Skeletal muscle tissue (tissue), 4 donors: ENCODE measurements around the gene GPRC5C. TPM values are rescaled to one million over a fixed set of nuclear protein-coding genes. Genes with fewer than 3 reads are reported as not detected.

Experiments used
- H3K27ac ChIP-seq: one replicate; pipeline ENCODE4 v1.7.0; 2013; ENCODE audit warnings: mild to moderate bottlenecking, low read depth, low read length, inconsistent platforms
- H3K27me3 ChIP-seq, 3 donors: one replicate each; pipeline ENCODE4 v1.7.0; 2013; ENCODE audit warnings: low read length in 3 of 3; ENCODE audit not compliant: control insufficient read depth in 3 of 3, insufficient read depth in 3 of 3
- H3K36me3 ChIP-seq, 3 donors: one replicate each; pipeline ENCODE4 v1.7.0; 2013; ENCODE audit warnings: low read length in 3 of 3; ENCODE audit not compliant: control insufficient read depth in 3 of 3, insufficient read depth in 3 of 3
- H3K4me1 ChIP-seq, 3 donors: one replicate each; pipeline ENCODE4 v1.7.0; 2013; ENCODE audit warnings: low read length in 3 of 3, mild to moderate bottlenecking in 3 of 3; ENCODE audit not compliant: control insufficient read depth in 3 of 3, insufficient read depth in 3 of 3
- H3K4me3 ChIP-seq, 3 donors: one replicate each; pipeline ENCODE4 v1.7.0; 2013; ENCODE audit warnings: low read length in 3 of 3
- H3K9ac ChIP-seq, 3 donors: one replicate each; pipeline ENCODE4 v1.7.0; 2013; ENCODE audit warnings: low read length in 3 of 3, mild to moderate bottlenecking in 3 of 3, moderate library complexity in 2 of 3, low read depth in 1 of 3
- H3K9me3 ChIP-seq, 3 donors: one replicate each; pipeline ENCODE4 v1.7.0; 2013; ENCODE audit warnings: low read length in 3 of 3; ENCODE audit not compliant: control insufficient read depth in 3 of 3
- total RNA-seq: library from RNA; depleted of rRNA; stranded (reverse); fragments of >200 nt; gene quantifications from one replicate; pipeline ENCODE4 v1.2.3, GENCODE V29; 2014
- donor health status: Osteomylitis.

The GPRC5C gene
- total RNA-seq = 44.4 TPM

- Histone ChIP-seq H3K9me3 (no peaks in the 10 kb centered on the region), H3K4me1 (peaks cover 56 to 79% (median 63%) of the 10 kb centered on the region in 3 donors), H3K4me3 (peak within 1 kb of the TSS; percentile 78 to 95 (median 87)), H3K27ac (peak within 1 kb of the TSS; percentile 100), H3K27me3 (peaks cover 0 to 7% (median 0%) of the 10 kb centered on the region in 3 donors), H3K36me3 (no peaks in the 10 kb centered on the region), H3K9ac (peak within 1 kb of the TSS; percentile 96 to 100 (median 99))
Observed at GRCh38 chr17:74431568-74432423, at the start of gene GPRC5C. Gene GPRC5C (plus strand): TSS chr17:74432088. CDS start chr17:74439777, 7,689 bp downstream.

GRCh38 chr17:74383141-74383540 lies 48.7 kb upstream of the GPRC5C start:
- Histone ChIP-seq H3K36me3 (no peaks in the 10 kb centered on the region), H3K4me1 (peaks cover 41 to 47% (median 42%) of the 10 kb centered on the region in 3 donors), H3K9me3 (no peaks in the 10 kb centered on the region), H3K27me3 (no peaks in the 10 kb centered on the region), H3K9ac (no peak overlapping the region), H3K27ac (no peak overlapping the region), H3K4me3 (no peak overlapping the region)

GRCh38 chr17:74385201-74385600 lies 46.7 kb upstream of the GPRC5C start:
- H3K4me3 ChIP-seq = no peak overlapping the region
- H3K36me3 ChIP-seq = no peaks in the 10 kb centered on the region
- H3K4me1 ChIP-seq = peaks cover 45 to 52% (median 48%) of the 10 kb centered on the region in 3 donors
- no peaks in the 10 kb centered on the region for H3K27me3 ChIP-seq
- no peaks in the 10 kb centered on the region for H3K9me3 ChIP-seq
- H3K27ac ChIP-seq = no peak overlapping the region
- no peak overlapping the region for H3K9ac ChIP-seq

- peak overlapping the region; percentile 84 for H3K27ac ChIP-seq
- H3K9me3 ChIP-seq = no peaks in the 10 kb centered on the region
- H3K27me3 ChIP-seq = no peaks in the 10 kb centered on the region
Observed at GRCh38 chr17:74386386-74386785, 45.5 kb upstream of the GPRC5C start.

GRCh38 chr17:74387365-74388218 lies 44.3 kb upstream of the GPRC5C start:
- Histone ChIP-seq H3K27ac (peak overlapping the region; percentile 84), H3K9me3 (no peaks in the 10 kb centered on the region), H3K36me3 (no peaks in the 10 kb centered on the region), H3K9ac (peak overlapping the region in 2 of 3 donors; percentile 33 to 51), H3K4me1 (peaks cover 35 to 47% (median 40%) of the 10 kb centered on the region in 3 donors), H3K4me3 (peak overlapping the region in 1 of 3 donors; percentile 45), H3K27me3 (no peaks in the 10 kb centered on the region)

More at GRCh38 chr17:74386386-74386785, 45.5 kb upstream of the GPRC5C start:
- Histone ChIP-seq H3K4me3 (peak overlapping the region; percentile 15 to 49 (median 48)), H3K36me3 (no peaks in the 10 kb centered on the region), H3K4me1 (peaks cover 34 to 43% (median 38%) of the 10 kb centered on the region in 3 donors), H3K9ac (peak overlapping the region; percentile 30 to 62 (median 48))

GRCh38 chr17:74389084-74389753 lies 42.7 kb upstream of the GPRC5C start:
- H3K27ac ChIP-seq = peak overlapping the region; percentile 41

GRCh38 chr17:74389937-74390679 lies 41.8 kb upstream of the GPRC5C start:
- Histone ChIP-seq H3K9me3 (peaks cover 0 to 2% (median 0%) of the 10 kb centered on the region in 3 donors), H3K9ac (no peak overlapping the region), H3K27ac (no peak overlapping the region), H3K4me3 (no peak overlapping the region), H3K36me3 (no peaks in the 10 kb centered on the region), H3K4me1 (peaks cover 59 to 70% (median 63%) of the 10 kb centered on the region in 3 donors), H3K27me3 (no peaks in the 10 kb centered on the region)

More at GRCh38 chr17:74389084-74389753, 42.7 kb upstream of the GPRC5C start:
- Histone ChIP-seq H3K4me3 (no peak overlapping the region), H3K4me1 (peaks cover 50 to 61% (median 54%) of the 10 kb centered on the region in 3 donors), H3K27me3 (no peaks in the 10 kb centered on the region), H3K36me3 (no peaks in the 10 kb centered on the region), H3K9ac (peak overlapping the region in 1 of 3 donors; percentile 25), H3K9me3 (peaks cover 0 to 2% (median 0%) of the 10 kb centered on the region in 3 donors)

- Histone ChIP-seq H3K9me3 (peaks cover 0 to 2% (median 0%) of the 10 kb centered on the region in 3 donors), H3K9ac (no peak overlapping the region), H3K4me1 (peaks cover 67 to 77% (median 71%) of the 10 kb centered on the region in 3 donors), H3K36me3 (no peaks in the 10 kb centered on the region), H3K4me3 (no peak overlapping the region), H3K27me3 (no peaks in the 10 kb centered on the region), H3K27ac (no peak overlapping the region)
Observed at GRCh38 chr17:74390680-74391653, 40.9 kb upstream of the GPRC5C start.
